ENCODE measurements around the gene ATAT1. TPM values are rescaled to one million over a fixed set of nuclear protein-coding genes. Genes with fewer than 3 reads are reported as not detected.
A peak's percentile ranks its signal among the peaks of the same experiment; 100 is the strongest.

The ATAT1 gene
- total and polyA plus RNA-seq, 2 of the 13 experiments (the other 11 are each of a cell fraction or from before 2014, with no cell fraction given), result 9.2 to 23.6 TPM

GRCh38 chr6:30690403-30691207 lies 63.9 kb downstream of the ATAT1 start, which contains the start of gene NRM (continued):
- TF ChIP-seq, protein P1, sequence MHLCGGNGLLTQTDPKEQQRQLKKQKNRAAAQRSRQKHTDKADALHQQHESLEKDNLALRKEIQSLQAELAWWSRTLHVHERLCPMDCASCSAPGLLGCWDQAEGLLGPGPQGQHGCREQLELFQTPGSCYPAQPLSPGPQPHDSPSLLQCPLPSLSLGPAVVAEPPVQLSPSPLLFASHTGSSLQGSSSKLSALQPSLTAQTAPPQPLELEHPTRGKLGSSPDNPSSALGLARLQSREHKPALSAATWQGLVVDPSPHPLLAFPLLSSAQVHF (CRISPR knock-in tag; IDR thresholded peaks at IDR 0.05), result no peak
- TF ChIP-seq RAD51 (IDR thresholded peaks at IDR 0.05; ENCODE audit: borderline replicate concordance) (no peak), EED (CRISPR knock-in tag; IDR thresholded peaks at IDR 0.05) (no peak), BHLHE40 (IDR thresholded peaks at IDR 0.05; ENCODE audit: low read length) (peak; percentile 41; the same call in 1 of the 2 replicates), ZNF607 (CRISPR knock-in tag; IDR thresholded peaks at IDR 0.05; ENCODE audit: borderline replicate concordance) (no peak; the same call in 1 of the 2 replicates), ZNF256 (CRISPR knock-in tag; conservative IDR thresholded peaks at IDR 0.05) (0 out of 2 replicates have a peak, but pooled peaks have one; percentile 65), GLI4 (CRISPR knock-in tag; IDR thresholded peaks at IDR 0.05; ENCODE audit: borderline replicate concordance) (no peak), PHF21A (CRISPR knock-in tag; IDR thresholded peaks at IDR 0.05) (no peak), ZNF749 (CRISPR knock-in tag; IDR thresholded peaks at IDR 0.05; ENCODE audit: borderline replicate concordance) (peak; percentile 68; the same call in 1 of the 2 replicates), THRA (CRISPR knock-in tag; IDR thresholded peaks at IDR 0.05; ENCODE audit: borderline replicate concordance) (no peak; the same call in 1 of the 2 replicates), ZNF333 (CRISPR knock-in tag; IDR thresholded peaks at IDR 0.05; ENCODE audit: borderline replicate concordance) (no peak), REPIN1 (CRISPR knock-in tag; IDR thresholded peaks at IDR 0.05; ENCODE audit: borderline replicate concordance, low read depth) (no peak)
- TF ChIP-seq, protein P2, sequence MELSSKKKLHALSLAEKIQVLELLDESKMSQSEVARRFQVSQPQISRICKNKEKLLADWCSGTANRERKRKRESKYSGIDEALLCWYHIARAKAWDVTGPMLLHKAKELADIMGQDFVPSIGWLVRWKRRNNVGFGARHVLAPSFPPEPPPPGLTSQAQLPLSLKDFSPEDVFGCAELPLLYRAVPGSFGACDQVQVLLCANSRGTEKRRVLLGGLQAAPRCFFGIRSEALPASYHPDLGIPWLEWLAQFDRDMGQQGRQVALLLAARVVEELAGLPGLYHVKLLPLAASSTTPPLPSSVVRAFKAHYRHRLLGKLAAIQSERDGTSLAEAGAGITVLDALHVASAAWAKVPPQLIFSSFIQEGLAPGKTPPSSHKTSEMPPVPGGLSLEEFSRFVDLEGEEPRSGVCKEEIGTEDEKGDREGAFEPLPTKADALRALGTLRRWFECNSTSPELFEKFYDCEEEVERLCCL (CRISPR knock-in tag; IDR thresholded peaks at IDR 0.05; ENCODE audit: borderline replicate concordance), result no peak
- TF ChIP-seq, protein P3, sequence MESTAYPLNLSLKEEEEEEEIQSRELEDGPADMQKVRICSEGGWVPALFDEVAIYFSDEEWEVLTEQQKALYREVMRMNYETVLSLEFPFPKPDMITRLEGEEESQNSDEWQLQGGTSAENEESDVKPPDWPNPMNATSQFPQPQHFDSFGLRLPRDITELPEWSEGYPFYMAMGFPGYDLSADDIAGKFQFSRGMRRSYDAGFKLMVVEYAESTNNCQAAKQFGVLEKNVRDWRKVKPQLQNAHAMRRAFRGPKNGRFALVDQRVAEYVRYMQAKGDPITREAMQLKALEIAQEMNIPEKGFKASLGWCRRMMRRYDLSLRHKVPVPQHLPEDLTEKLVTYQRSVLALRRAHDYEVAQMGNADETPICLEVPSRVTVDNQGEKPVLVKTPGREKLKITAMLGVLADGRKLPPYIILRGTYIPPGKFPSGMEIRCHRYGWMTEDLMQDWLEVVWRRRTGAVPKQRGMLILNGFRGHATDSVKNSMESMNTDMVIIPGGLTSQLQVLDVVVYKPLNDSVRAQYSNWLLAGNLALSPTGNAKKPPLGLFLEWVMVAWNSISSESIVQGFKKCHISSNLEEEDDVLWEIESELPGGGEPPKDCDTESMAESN (CRISPR knock-in tag; conservative IDR thresholded peaks at IDR 0.05), result 0 out of 2 replicates have a peak, but pooled peaks have one; percentile 24
- TF ChIP-seq, protein P4, sequence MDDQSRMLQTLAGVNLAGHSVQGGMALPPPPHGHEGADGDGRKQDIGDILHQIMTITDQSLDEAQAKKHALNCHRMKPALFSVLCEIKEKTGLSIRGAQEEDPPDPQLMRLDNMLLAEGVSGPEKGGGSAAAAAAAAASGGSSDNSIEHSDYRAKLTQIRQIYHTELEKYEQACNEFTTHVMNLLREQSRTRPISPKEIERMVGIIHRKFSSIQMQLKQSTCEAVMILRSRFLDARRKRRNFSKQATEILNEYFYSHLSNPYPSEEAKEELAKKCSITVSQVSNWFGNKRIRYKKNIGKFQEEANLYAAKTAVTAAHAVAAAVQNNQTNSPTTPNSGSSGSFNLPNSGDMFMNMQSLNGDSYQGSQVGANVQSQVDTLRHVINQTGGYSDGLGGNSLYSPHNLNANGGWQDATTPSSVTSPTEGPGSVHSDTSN (CRISPR knock-in tag; IDR thresholded peaks at IDR 0.05; ENCODE audit: borderline replicate concordance), result 0 out of 2 replicates have a peak, but pooled peaks have one; percentile 33
- TF ChIP-seq, protein P5, sequence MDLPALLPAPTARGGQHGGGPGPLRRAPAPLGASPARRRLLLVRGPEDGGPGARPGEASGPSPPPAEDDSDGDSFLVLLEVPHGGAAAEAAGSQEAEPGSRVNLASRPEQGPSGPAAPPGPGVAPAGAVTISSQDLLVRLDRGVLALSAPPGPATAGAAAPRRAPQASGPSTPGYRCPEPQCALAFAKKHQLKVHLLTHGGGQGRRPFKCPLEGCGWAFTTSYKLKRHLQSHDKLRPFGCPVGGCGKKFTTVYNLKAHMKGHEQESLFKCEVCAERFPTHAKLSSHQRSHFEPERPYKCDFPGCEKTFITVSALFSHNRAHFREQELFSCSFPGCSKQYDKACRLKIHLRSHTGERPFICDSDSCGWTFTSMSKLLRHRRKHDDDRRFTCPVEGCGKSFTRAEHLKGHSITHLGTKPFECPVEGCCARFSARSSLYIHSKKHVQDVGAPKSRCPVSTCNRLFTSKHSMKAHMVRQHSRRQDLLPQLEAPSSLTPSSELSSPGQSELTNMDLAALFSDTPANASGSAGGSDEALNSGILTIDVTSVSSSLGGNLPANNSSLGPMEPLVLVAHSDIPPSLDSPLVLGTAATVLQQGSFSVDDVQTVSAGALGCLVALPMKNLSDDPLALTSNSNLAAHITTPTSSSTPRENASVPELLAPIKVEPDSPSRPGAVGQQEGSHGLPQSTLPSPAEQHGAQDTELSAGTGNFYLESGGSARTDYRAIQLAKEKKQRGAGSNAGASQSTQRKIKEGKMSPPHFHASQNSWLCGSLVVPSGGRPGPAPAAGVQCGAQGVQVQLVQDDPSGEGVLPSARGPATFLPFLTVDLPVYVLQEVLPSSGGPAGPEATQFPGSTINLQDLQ (CRISPR knock-in tag; IDR thresholded peaks at IDR 0.05), result no peak
